A549 (cell line): ENCODE measurements around the gene NRN1L. TPM values are rescaled to one million over a fixed set of nuclear protein-coding genes. Genes with fewer than 3 reads are reported as not detected.

Source experiments
- ATAC-seq, 2 experiments: fragments of 200-7000 bp in 1 of 2; fragments of >200 bp in 1 of 2; cut with Nextera tagmentation in 1 of 2; cut with Tn5 transposase in 1 of 2; 3 replicates each; pipeline versions ENCODE4 v1.8.0 to v1.9.1; 2018 to 2020; ENCODE audit warnings: mild to moderate bottlenecking in 1 of 2, moderate library complexity in 1 of 2
- CTCF ChIA-PET: fragments of 300-600 bp; sonication (Branson Sonifier 250); formaldehyde crosslinking; extraction: SDS; loops from one replicate; lab custom pipeline; 2021; ENCODE audit warnings: antibody characterized with exemption, inconsistent platforms; lab: Yijun Ruan, JAX
- POLR2A ChIA-PET: fragments of 350-600 bp; formaldehyde crosslinking; extraction: SDS; loops from one replicate; lab custom pipeline; 2021; ENCODE audit warnings: antibody characterized with exemption, inconsistent platforms; lab: Yijun Ruan, JAX
- DNase-seq, 2 experiments: peaks; one replicate each; pipeline versions ENCODE4 v3.0.0 to v3.0.0-alpha.2; 2011 to 2016; ENCODE audit warnings: low read depth in 1 of 2, low spot score in 1 of 2
- FAIRE-seq: peaks from 2 replicates; lab custom pipeline; 2011; peaks lifted over from hg19 to GRCh38; lab: Jason Lieb, UNC
- H3K27ac ChIP-seq, 2 experiments: fragments of >200 bp; sonication (Bioruptor Twin); formaldehyde crosslinking; 3 replicates each; pipeline ENCODE4 v1.5.1; 2016 to 2017
- H3K4me1 ChIP-seq: fragments of >200 bp; sonication (Bioruptor Twin); formaldehyde crosslinking; 3 replicates; pipeline ENCODE4 v1.6.1; 2016
- H3K4me2 ChIP-seq: fragments of >200 bp; sonication (Bioruptor Twin); formaldehyde crosslinking; 3 replicates; pipeline ENCODE4 v1.6.1; 2016
- H3K4me3 ChIP-seq: fragments of >200 bp; sonication (Bioruptor Twin); formaldehyde crosslinking; 3 replicates; pipeline ENCODE4 v1.5.1; 2016
- H3K9me3 ChIP-seq: fragments of >200 bp; sonication (Bioruptor Twin); formaldehyde crosslinking; 3 replicates; pipeline ENCODE4 v1.6.1; 2016
- ATOH8 ChIP-seq: fragments of 250-450 bp; sonication (Bioruptor Pico); IDR thresholded peaks from 2 replicates; pipeline ENCODE4 v1.5.0; 2020; ENCODE audit warnings: low read depth, mild to moderate bottlenecking, moderate library complexity
- BCL3 ChIP-seq: fragments of >200 bp; sonication (Bioruptor Twin); formaldehyde crosslinking; IDR thresholded peaks from 3 replicates; pipeline ENCODE4 v1.6.1; 2016
- CBX8 ChIP-seq: fragments of 200-600 bp; sonication (generic); IDR thresholded peaks from 2 replicates; pipeline ENCODE4 v1.6.1; 2016
- CEBPB ChIP-seq, 2 experiments: fragments of >200 bp in 1 of 2; sonication (Bioruptor Twin) in 1 of 2; formaldehyde crosslinking in 1 of 2; IDR thresholded peaks; 2 replicates each; pipeline ENCODE4 v1.6.1; 2012 to 2016
- CHD4 ChIP-seq: fragments of 200-600 bp; sonication (generic); IDR thresholded peaks from 2 replicates; pipeline ENCODE4 v1.6.1; 2016; ENCODE audit warnings: antibody characterized with exemption, mild to moderate bottlenecking, borderline replicate concordance
- EHF ChIP-seq: fragments of 250-450 bp; sonication (Bioruptor Pico); IDR thresholded peaks from 2 replicates; pipeline ENCODE4 v1.5.0; 2020; ENCODE audit warnings: mild to moderate bottlenecking
- ELK1 ChIP-seq: fragments of 150-350 bp; IDR thresholded peaks from 2 replicates; pipeline ENCODE4 v1.6.1; 2014; ENCODE audit warnings: low read depth, mild to moderate bottlenecking, low read length
- EP300 ChIP-seq, 2 experiments: fragments of >200 bp; sonication (Bioruptor Twin); formaldehyde crosslinking; IDR thresholded peaks; 2 replicates in 1 of 2; 3 replicates in 1 of 2; pipeline ENCODE4 v1.6.1; 2016 to 2017
- FOSL2 ChIP-seq, 2 experiments: fragments of 450-650 bp in 1 of 2; fragments of >200 bp in 1 of 2; sonication (Bioruptor Twin) in 1 of 2; formaldehyde crosslinking; IDR thresholded peaks; 2 replicates each; pipeline versions ENCODE4 v1.5.0 to v1.6.1; 2016 to 2020; ENCODE audit warnings: mild to moderate bottlenecking in 1 of 2, moderate library complexity in 1 of 2
- FOXS1 ChIP-seq: fragments of 250-450 bp; sonication (Bioruptor Pico); IDR thresholded peaks from 2 replicates; pipeline ENCODE4 v1.5.0; 2020; ENCODE audit warnings: mild to moderate bottlenecking, moderate library complexity
- GATA3 ChIP-seq: IDR thresholded peaks from 2 replicates; pipeline ENCODE4 v1.6.1; 2012; ENCODE audit warnings: borderline replicate concordance
- HDAC2 ChIP-seq: fragments of 200-600 bp; sonication (generic); IDR thresholded peaks from 2 replicates; pipeline ENCODE4 v1.6.1; 2016
- HES2 ChIP-seq: fragments of >200 bp; sonication (Bioruptor Twin); formaldehyde crosslinking; IDR thresholded peaks from 2 replicates; pipeline ENCODE4 v1.6.1; 2016
- HEYL ChIP-seq: fragments of 250-450 bp; sonication (Bioruptor Pico); IDR thresholded peaks from 2 replicates; pipeline ENCODE4 v1.8.0; 2021; ENCODE audit warnings: mild to moderate bottlenecking, moderate library complexity
- HOXA7 ChIP-seq: fragments of 250-450 bp; sonication (Bioruptor Pico); IDR thresholded peaks from 2 replicates; pipeline ENCODE4 v1.5.0; 2020; ENCODE audit warnings: mild to moderate bottlenecking, moderate library complexity
- JUNB ChIP-seq: fragments of >200 bp; sonication (Bioruptor Twin); formaldehyde crosslinking; IDR thresholded peaks from 2 replicates; pipeline ENCODE4 v1.6.1; 2016
- MAFK ChIP-seq: fragments of 450-650 bp; IDR thresholded peaks from 2 replicates; pipeline ENCODE4 v1.6.1; 2014; ENCODE audit not compliant: partially characterized antibody
- MAX ChIP-seq: IDR thresholded peaks from 2 replicates; pipeline ENCODE4 v1.6.1; 2012
- MYC ChIP-seq: IDR thresholded peaks from 2 replicates; pipeline ENCODE4 v1.6.1; 2012; ENCODE audit warnings: mild to moderate bottlenecking, inconsistent platforms, low read length, improper control_type of control experiment, borderline replicate concordance
- NFE2L2 ChIP-seq: fragments of 150-350 bp; conservative IDR thresholded peaks from 2 replicates; pipeline ENCODE4 v1.6.1; 2014; ENCODE audit warnings: low read length
- PBX3 ChIP-seq: IDR thresholded peaks from 2 replicates; pipeline ENCODE4 v1.6.1; 2012
- PHF8 ChIP-seq: fragments of 200-600 bp; sonication (generic); IDR thresholded peaks from 2 replicates; pipeline ENCODE4 v1.6.1; 2016; ENCODE audit warnings: low read depth, mild to moderate bottlenecking, antibody characterized with exemption, moderate library complexity, borderline replicate concordance
- POLR2A ChIP-seq: IDR thresholded peaks from 2 replicates; pipeline ENCODE4 v1.6.1; 2012; ENCODE audit warnings: mild to moderate bottlenecking, low read length
- RAD21 ChIP-seq, 2 experiments: fragments of >200 bp in 1 of 2; sonication (Bioruptor Twin) in 1 of 2; formaldehyde crosslinking in 1 of 2; IDR thresholded peaks in 1 of 2; conservative IDR thresholded peaks in 1 of 2; 2 replicates in 1 of 2; 3 replicates in 1 of 2; pipeline ENCODE4 v1.6.1; 2012 to 2018; ENCODE audit warnings: inconsistent platforms in 1 of 2
- RFX5 ChIP-seq: fragments of 450-650 bp; IDR thresholded peaks from 2 replicates; pipeline ENCODE4 v1.7.1; 2014; ENCODE audit warnings: antibody characterized with exemption, mild to moderate bottlenecking, moderate library complexity
- TP53 ChIP-seq: fragments of 250-450 bp; sonication (Bioruptor Pico); IDR thresholded peaks from 2 replicates; pipeline ENCODE4 v1.5.0; 2021; ENCODE audit warnings: mild to moderate bottlenecking, moderate library complexity
- ZNF302 ChIP-seq: fragments of 250-450 bp; sonication (Bioruptor Pico); IDR thresholded peaks from 2 replicates; pipeline ENCODE4 v1.9.0; 2021; ENCODE audit warnings: inconsistent platforms, mild to moderate bottlenecking, moderate library complexity
- WGBS: methylation state at CpG from one replicate; pipeline ENCODE4 v1.1.6; 2017; ENCODE audit errors: missing lambda C conversion rate; 5-methylcytosine and 5-hydroxymethylcytosine counted together
- polyA plus RNA-seq, 4 experiments: library from polyadenylated mRNA; depleted of rRNA in 3 of 4; stranded (reverse); fragments of >200 nt; fragmentation: RNase III in 1 of 4; extraction: RNeasy Plus Mini Kit Qiagen cat#74134 plus additional on column Dnase treatment in 1 of 4; gene quantifications; 2 replicates in 3 of 4; 3 replicates in 1 of 4; pipeline ENCODE4 v1.2.3, GENCODE V29; 2011 to 2017

The NRN1L gene
- polyA plus RNA-seq, 2 of the 4 experiments (the other 2 are of a cell fraction): 0.22 TPM; not detected in 1

- peaks cover 40% of the 10 kb centered on the region for H3K4me1 ChIP-seq
- TF ChIP-seq POLR2A (no peak), RFX5 (no peak), FOSL2 (IDR thresholded peaks at IDR 0.05) (no peak), FOSL2 (CRISPR knock-in tag; IDR thresholded peaks at IDR 0.05) (no peak), CBX8 (no peak), EHF (CRISPR knock-in tag) (no peak), PHF8 (no peak), ATOH8 (CRISPR knock-in tag) (no peak), ELK1 (no peak), HDAC2 (no peak), CEBPB (IDR thresholded peaks at IDR 0.05) (no peak), RAD21 (conservative IDR thresholded peaks at IDR 0.05 in 1 of 2, IDR thresholded peaks at IDR 0.05 in 1 of 2) (no peak), MAX (no peak), MYC (no peak), HEYL (no peak), HES2 (no peak), PBX3 (no peak), ZNF302 (CRISPR knock-in tag) (no peak), TP53 (CRISPR knock-in tag) (no peak)
- ChIA-PET POLR2A (no interaction called here), CTCF (interaction anchor here (1.1 to 4.1 kb wide), 4 partner anchors 23 to 84 kb away, joined by 3 to 38 read pairs (median 4); no protein-coding TSS in a partner anchor)
- H3K4me3 ChIP-seq: no peak overlapping the region
- 90% methylated on average over 4 of the region's 4 CpGs for WGBS
- H3K9me3 ChIP-seq: no peaks in the 10 kb centered on the region
- H3K27ac ChIP-seq: no peak overlapping the region
- H3K4me2 ChIP-seq: peak overlapping the region; percentile 87
- FAIRE-seq (no peak), DNase-seq (no peak), ATAC-seq (no peak)
These were observed 40.2 kb upstream of the NRN1L start for GRCh38 chr16:67844497-67844896.

GRCh38 chr16:67845291-67846062, 39.2 kb upstream of the NRN1L start:
- ChIA-PET CTCF (interaction anchor here (1.1 to 4.1 kb wide), 4 partner anchors 22 to 64 kb away, joined by 3 to 38 read pairs (median 4); no protein-coding TSS in a partner anchor), POLR2A (interaction anchor here (0.7 to 0.9 kb wide), 4 partner anchors 12 to 39 kb away, joined by 4 to 7 read pairs (median 4); partner anchors contain the start of genes RANBP10 and TSNAXIP1)
- Histone ChIP-seq H3K9me3 (no peaks in the 10 kb centered on the region), H3K4me1 (peaks cover 40% of the 10 kb centered on the region), H3K4me3 (peak overlapping the region; percentile 93), H3K4me2 (peak overlapping the region; percentile 87), H3K27ac (peak overlapping the region; percentile 89 to 98)
- no peak for TF ChIP-seq HEYL
- no peak for TF ChIP-seq EP300 (IDR thresholded peaks at IDR 0.05)
- no peak for TF ChIP-seq TP53 (CRISPR knock-in tag)
- no peak for TF ChIP-seq BCL3
- no peak for TF ChIP-seq FOXS1 (CRISPR knock-in tag)
- no peak for TF ChIP-seq HDAC2
- no peak for TF ChIP-seq NFE2L2
- TF ChIP-seq MAFK: no peak
- no peak for TF ChIP-seq GATA3
- TF ChIP-seq JUNB: no peak
- TF ChIP-seq CBX8: no peak
- TF ChIP-seq CHD4: no peak
- no peak for TF ChIP-seq ATOH8 (CRISPR knock-in tag)
- no peak for TF ChIP-seq HOXA7 (CRISPR knock-in tag)
- TF ChIP-seq ZNF302 (CRISPR knock-in tag): no peak
- ATAC-seq (no peak), FAIRE-seq (no peak), DNase-seq (no peak)
- WGBS: 87% methylated on average over 5 of the region's 5 CpGs
